Skeletal muscle satellite cell (primary cell): ENCODE data around the gene SH3PXD2A.

ENCODE experiments used
- H3K27me3 ChIP-seq: 2 replicates; pipeline ENCODE4 v1.7.0; 2013; ENCODE audit warnings: low read length; ENCODE audit not compliant: control insufficient read depth, insufficient read depth
- H3K36me3 ChIP-seq: 2 replicates; pipeline ENCODE4 v1.7.0; 2013; ENCODE audit warnings: mild to moderate bottlenecking, control low read depth, low read length; ENCODE audit not compliant: insufficient read depth
- H3K4me1 ChIP-seq: 2 replicates; pipeline ENCODE4 v1.7.0; 2013; ENCODE audit warnings: low read length; ENCODE audit not compliant: control insufficient read depth, insufficient read depth
- H3K4me2 ChIP-seq: 2 replicates; pipeline ENCODE4 v1.7.0; 2013; ENCODE audit warnings: mild to moderate bottlenecking, low read length
- H3K4me3 ChIP-seq: 2 replicates; pipeline ENCODE4 v1.7.0; 2013; ENCODE audit warnings: low read length
- H3K9ac ChIP-seq: 2 replicates; pipeline ENCODE4 v1.7.0; 2013; ENCODE audit warnings: mild to moderate bottlenecking, low read depth, low read length, moderate library complexity
- H3K9me3 ChIP-seq: replicated peaks from 2 replicates; pipeline ENCODE4 v1.7.0; 2013; ENCODE audit warnings: mild to moderate bottlenecking, control low read depth, low read length

SH3PXD2A gene

GRCh38 chr10:103574097-103575061 lies 281.0 kb downstream of the SH3PXD2A start:
- Histone ChIP-seq H3K4me3 (no peak overlapping the region), H3K4me1 (peaks cover 9% of the 10 kb centered on the region), H3K27me3 (peaks cover 61% of the 10 kb centered on the region), H3K4me2 (no peak overlapping the region), H3K9ac (no peak overlapping the region), H3K9me3 (no peaks in the 10 kb centered on the region), H3K36me3 (no peaks in the 10 kb centered on the region)

- H3K27me3 ChIP-seq, result peaks cover 65% of the 10 kb centered on the region
- no peak overlapping the region for H3K9ac ChIP-seq
- H3K36me3 ChIP-seq, result no peaks in the 10 kb centered on the region
- H3K4me1 ChIP-seq, result peaks cover 9% of the 10 kb centered on the region
- H3K4me2 ChIP-seq, result no peak overlapping the region
- H3K4me3 ChIP-seq, result no peak overlapping the region
- no peaks in the 10 kb centered on the region for H3K9me3 ChIP-seq
Measured at GRCh38 chr10:103573205-103573487, 282.2 kb downstream of the SH3PXD2A start.

DNA sequence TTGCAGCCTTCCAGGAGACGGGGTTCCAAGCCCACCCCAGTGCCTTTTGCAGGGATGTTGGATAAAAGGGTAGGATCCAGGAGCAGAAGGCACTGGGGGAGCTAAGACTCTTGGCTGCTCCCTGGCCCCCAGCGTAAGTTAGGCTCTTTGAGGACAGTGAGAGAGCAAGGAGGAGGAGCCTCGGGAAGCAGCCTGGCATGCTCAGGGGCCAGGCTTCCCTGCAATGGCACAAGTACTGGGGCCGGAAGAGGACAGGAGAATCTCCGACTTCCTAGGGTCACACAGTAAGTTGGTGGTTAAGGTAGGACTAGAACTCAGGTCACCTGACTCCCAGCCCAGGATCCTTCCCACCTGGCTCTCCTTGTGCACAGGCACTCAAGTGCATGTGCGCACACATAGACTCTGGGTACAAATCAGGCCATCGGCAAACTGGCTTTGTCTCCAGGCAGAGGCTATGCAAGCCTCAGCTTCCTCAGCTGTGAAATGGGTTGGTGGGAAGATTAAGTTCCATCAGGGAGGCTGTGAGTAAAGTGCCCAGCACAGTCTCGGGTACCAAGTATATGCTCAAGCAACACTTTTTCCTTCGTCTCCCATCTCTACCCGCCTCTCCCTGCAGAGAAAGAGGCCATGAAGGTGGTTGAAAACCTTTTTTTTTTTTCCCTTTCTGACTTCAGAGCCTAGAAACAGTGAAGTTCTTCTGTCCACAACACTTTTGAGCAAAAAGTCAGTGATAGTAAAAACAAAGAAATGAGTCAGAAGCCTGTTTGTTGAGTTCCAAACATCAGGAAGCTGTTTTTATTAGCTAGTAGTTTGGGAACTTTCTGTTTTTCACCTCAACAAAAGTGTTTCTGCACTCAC lies 282.8 kb downstream of the SH3PXD2A start:
- H3K9ac ChIP-seq, result no peak overlapping the region
- no peak overlapping the region for H3K4me2 ChIP-seq
- peaks cover 65% of the 10 kb centered on the region for H3K27me3 ChIP-seq
- peaks cover 9% of the 10 kb centered on the region for H3K4me1 ChIP-seq
- H3K9me3 ChIP-seq, result no peaks in the 10 kb centered on the region
- H3K4me3 ChIP-seq, result no peak overlapping the region
- no peaks in the 10 kb centered on the region for H3K36me3 ChIP-seq

GRCh38 chr10:103571656-103571975 lies 283.8 kb downstream of the SH3PXD2A start:
- H3K4me3 ChIP-seq, result no peak overlapping the region
- peaks cover 4% of the 10 kb centered on the region for H3K4me1 ChIP-seq

GRCh38 chr10:103570844-103571655 lies 284.3 kb downstream of the SH3PXD2A start:
- no peak overlapping the region for H3K9ac ChIP-seq
- no peaks in the 10 kb centered on the region for H3K9me3 ChIP-seq
- peaks cover 68% of the 10 kb centered on the region for H3K27me3 ChIP-seq
- no peak overlapping the region for H3K4me2 ChIP-seq
- peaks cover 3% of the 10 kb centered on the region for H3K4me1 ChIP-seq
- H3K36me3 ChIP-seq, result no peaks in the 10 kb centered on the region
- no peak overlapping the region for H3K4me3 ChIP-seq

More at GRCh38 chr10:103571656-103571975, 283.8 kb downstream of the SH3PXD2A start:
- Histone ChIP-seq H3K4me2 (no peak overlapping the region), H3K9ac (no peak overlapping the region), H3K27me3 (peaks cover 62% of the 10 kb centered on the region), H3K36me3 (no peaks in the 10 kb centered on the region), H3K9me3 (no peaks in the 10 kb centered on the region)

DNA sequence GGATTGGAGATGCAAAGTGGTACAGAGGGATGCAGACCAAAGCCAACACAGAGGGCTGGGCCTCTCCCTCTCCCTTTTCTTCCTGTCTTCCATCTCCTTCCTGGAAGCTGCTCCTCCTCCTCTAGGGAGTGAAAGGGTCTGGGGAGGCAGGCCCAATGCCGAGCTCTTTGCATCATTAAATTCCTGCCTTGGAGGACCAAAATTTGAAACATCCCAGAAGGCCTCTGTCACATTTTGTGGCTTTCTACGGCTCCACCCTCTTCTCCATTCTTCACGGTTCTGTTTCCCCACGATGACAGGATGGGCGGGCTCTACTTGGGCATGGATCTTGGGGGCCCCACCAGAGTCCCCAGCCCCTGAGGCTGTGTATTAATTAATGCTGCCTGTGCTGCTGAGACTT lies 285.5 kb downstream of the SH3PXD2A start:
- no peak overlapping the region for H3K4me2 ChIP-seq

GRCh38 chr10:103568505-103568904 lies 286.9 kb downstream of the SH3PXD2A start:
- H3K36me3 ChIP-seq, result no peaks in the 10 kb centered on the region

More for the DNA sequence above, 285.5 kb downstream of the SH3PXD2A start:
- Histone ChIP-seq H3K9ac (no peak overlapping the region), H3K36me3 (no peaks in the 10 kb centered on the region), H3K4me3 (no peak overlapping the region), H3K4me1 (no peaks in the 10 kb centered on the region), H3K9me3 (no peaks in the 10 kb centered on the region), H3K27me3 (peaks cover 68% of the 10 kb centered on the region)

GRCh38 chr10:103566536-103566935 lies 288.8 kb downstream of the SH3PXD2A start:
- Histone ChIP-seq H3K36me3 (no peaks in the 10 kb centered on the region), H3K4me3 (no peak overlapping the region), H3K4me2 (no peak overlapping the region), H3K27me3 (peaks cover 70% of the 10 kb centered on the region), H3K9ac (no peak overlapping the region), H3K4me1 (no peaks in the 10 kb centered on the region), H3K9me3 (no peaks in the 10 kb centered on the region)

More at GRCh38 chr10:103568505-103568904, 286.9 kb downstream of the SH3PXD2A start:
- H3K9me3 ChIP-seq, result no peaks in the 10 kb centered on the region
- peaks cover 77% of the 10 kb centered on the region for H3K27me3 ChIP-seq
- no peak overlapping the region for H3K4me2 ChIP-seq
- H3K4me1 ChIP-seq, result no peaks in the 10 kb centered on the region
- H3K9ac ChIP-seq, result no peak overlapping the region
- no peak overlapping the region for H3K4me3 ChIP-seq

DNA sequence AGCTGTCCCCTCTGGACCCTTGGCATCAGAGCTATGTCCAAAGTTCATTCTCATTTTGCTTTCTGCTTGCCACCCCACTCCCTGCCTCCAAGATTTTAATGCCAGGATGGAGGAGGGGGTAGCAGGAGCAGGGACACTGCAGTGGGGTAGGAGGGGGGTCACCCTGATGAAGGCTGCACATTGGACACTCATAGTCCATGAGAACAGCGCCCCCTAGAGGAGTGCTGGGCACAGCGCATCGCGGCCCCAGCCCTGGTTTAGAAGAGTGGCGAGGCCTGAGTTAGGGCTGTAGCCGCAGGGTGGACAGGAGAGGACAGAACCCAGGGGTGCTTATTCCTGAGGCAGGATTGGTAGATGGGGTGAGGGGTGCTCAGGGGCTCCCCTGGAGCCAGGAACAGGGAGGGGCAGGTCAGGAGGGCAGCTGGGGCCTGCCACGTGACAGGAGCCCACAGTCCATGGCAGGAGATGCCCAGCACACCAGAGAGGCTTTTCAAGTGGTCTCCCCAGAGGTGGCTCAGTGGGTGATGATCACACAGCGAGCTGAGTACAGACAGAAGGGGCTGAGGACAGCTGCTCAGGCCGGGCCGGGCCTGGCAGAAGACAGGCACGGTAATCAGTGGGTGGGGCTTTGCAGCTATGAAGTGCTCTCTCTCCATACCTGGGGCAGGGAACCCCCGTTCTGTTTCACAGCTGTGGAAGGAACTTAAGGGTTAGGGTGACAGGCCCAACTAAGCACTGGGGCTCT lies 290.4 kb downstream of the SH3PXD2A start:
- Histone ChIP-seq H3K4me2 (no peak overlapping the region), H3K27me3 (peaks cover 75% of the 10 kb centered on the region), H3K4me1 (no peaks in the 10 kb centered on the region), H3K36me3 (no peaks in the 10 kb centered on the region), H3K9ac (no peak overlapping the region), H3K9me3 (no peaks in the 10 kb centered on the region), H3K4me3 (no peak overlapping the region)

DNA sequence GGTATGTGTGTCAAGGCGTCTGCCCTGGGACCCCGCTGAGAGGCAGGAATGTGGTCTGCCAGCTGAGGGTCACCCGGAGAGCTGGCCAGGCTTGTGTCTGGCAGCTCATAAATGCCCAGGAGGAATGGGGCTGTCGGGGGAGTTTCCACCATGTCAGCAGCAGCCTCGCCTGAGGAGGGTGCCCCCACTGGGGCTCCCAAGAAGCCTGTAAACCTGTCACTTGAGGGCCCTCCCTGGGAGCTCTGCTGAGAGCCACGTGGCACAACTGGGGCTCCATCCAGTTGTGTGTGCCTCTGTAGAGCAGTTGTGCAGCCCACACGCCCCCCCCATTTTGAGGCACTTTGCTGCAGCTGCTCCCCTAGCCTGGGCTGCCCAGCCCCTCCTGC lies 291.3 kb downstream of the SH3PXD2A start:
- no peaks in the 10 kb centered on the region for H3K36me3 ChIP-seq
- H3K4me2 ChIP-seq, result no peak overlapping the region
- H3K4me3 ChIP-seq, result no peak overlapping the region
- H3K4me1 ChIP-seq, result no peaks in the 10 kb centered on the region
- peaks cover 72% of the 10 kb centered on the region for H3K27me3 ChIP-seq
- H3K9ac ChIP-seq, result no peak overlapping the region
- no peaks in the 10 kb centered on the region for H3K9me3 ChIP-seq
